Heart left ventricle (tissue), 13 donors: Measurements from ENCODE around the gene SCAF8.

Experiments
- CTCF ChIP-seq, 12 donors: fragments of 200-600 bp; sonication (generic) in 4 of 12; IDR thresholded peaks; one replicate each; pipeline versions ENCODE4 v1.5.0 to v1.8.0; 2018 to 2022; ENCODE audit warnings: antibody characterized with exemption in 12 of 12, mild to moderate bottlenecking in 5 of 12
- POLR2A ChIP-seq, 2 donors: fragments of 450-650 bp; IDR thresholded peaks; one replicate each; pipeline ENCODE4 v1.6.1; 2017; ENCODE audit warnings: antibody characterized with exemption in 2 of 2, mild to moderate bottlenecking in 2 of 2, moderate library complexity in 2 of 2
- donor health status: ischemic (EF 13 %, LVEDD 7.1; RV severe dilation, severe dysfunction).
- donor health status: DM: no; HTN: yes; CAD: no.
- donor health status: DM: no; HTN: no; CAD: no.
- donor health status: ischemic (EF 25% LVEDD 6.9; RV normal size, moderate dysfunction).
- donor health status: ischemic (EF 25% LVEDD 5.7; RV mildly dilated, moderate dysfunction).
- donor health status: ischemic (EF 35%, LVEDD 5.7; RV mildly dilated, moderate dysfunction).
- donor health status: nonischemic (EF 11% LVEDD 7.7; RV severe dilation, severe dysfunction).
- donor health status: DM: yes; HTN: yes; CAD: no.
- donor health status: PGD.
- donor health status: ischemic (EF 29% LVEDD 5.4; RV normal size, mild dysfunction).
- donor health status: nonischemic (EF 23%, LVEDD 6.1; RV moderate dilation, normal function).

GRCh38 chr6:154872542-154873114, 139.4 kb downstream of the SCAF8 start:
- TF ChIP-seq POLR2A (IDR thresholded peaks at IDR 0.05) (no peak), CTCF (IDR thresholded peaks at IDR 0.05) (no peak)
